SK-N-SH (cell line): ENCODE results near the gene PABPN1L. TPM values are rescaled to one million over a fixed set of nuclear protein-coding genes. Genes with fewer than 3 reads are reported as not detected.

Source experiments
- CTCF ChIA-PET: fragments of 300-600, 350-600 bp; formaldehyde crosslinking; extraction: SDS; loops from one replicate; lab custom pipeline; 2021; lab: Yijun Ruan, JAX
- POLR2A ChIA-PET: fragments of 350-600 bp; sonication (Branson Sonifier 250); formaldehyde crosslinking; extraction: SDS; loops from one replicate; lab custom pipeline; 2020; ENCODE audit warnings: antibody characterized with exemption, inconsistent platforms; lab: Yijun Ruan, JAX
- DNase-seq: peaks from one replicate; pipeline ENCODE4 v3.0.0; 2012
- H2AFZ ChIP-seq: fragments of 200-600 bp; sonication (generic); 2 replicates; pipeline ENCODE4 v1.8.1; 2016; ENCODE audit warnings: antibody characterized with exemption, mild to moderate bottlenecking, low read depth
- H3F3A ChIP-seq: fragments of 200-600 bp; sonication (generic); replicated peaks from 2 replicates; pipeline ENCODE3; 2016; ENCODE audit warnings: antibody characterized with exemption, mild to moderate bottlenecking; ENCODE audit not compliant: insufficient read depth
- H3K27ac ChIP-seq, 2 experiments: fragments of 200-500 bp in 1 of 2; fragments of 200-600 bp in 1 of 2; sonication (Bioruptor generic) in 1 of 2; sonication (generic), shearing (Covaris generic) in 1 of 2; 2 replicates each; pipeline versions ENCODE4 v1.5.1 to v1.6.1; 2014 to 2016; ENCODE audit warnings: low read depth in 2 of 2, inconsistent platforms in 1 of 2, low read length in 1 of 2, mild to moderate bottlenecking in 1 of 2, mixed read lengths in 1 of 2
- H3K27me3 ChIP-seq: fragments of 200-600 bp; sonication (generic), shearing (Covaris generic); 2 replicates; pipeline ENCODE4 v1.6.1; 2016; ENCODE audit warnings: mixed run types; ENCODE audit not compliant: insufficient read depth
- H3K36me3 ChIP-seq, 2 experiments: fragments of 200-500 bp in 1 of 2; fragments of 200-600 bp in 1 of 2; sonication (Bioruptor generic) in 1 of 2; sonication (generic) in 1 of 2; replicated peaks in 1 of 2; 2 replicates each; pipeline versions ENCODE3 to v1.5.1; 2014 to 2016; ENCODE audit warnings: low read length in 1 of 2, mild to moderate bottlenecking in 1 of 2; ENCODE audit not compliant: insufficient read depth in 2 of 2, control insufficient read depth in 1 of 2
- H3K4me1 ChIP-seq, 2 experiments: fragments of 200-500 bp in 1 of 2; fragments of 200-600 bp in 1 of 2; sonication (Bioruptor generic) in 1 of 2; sonication (generic), shearing (Covaris generic) in 1 of 2; 2 replicates each; pipeline versions ENCODE4 v1.5.1 to v1.6.1; 2014 to 2016; ENCODE audit warnings: low read depth in 1 of 2, low read length in 1 of 2, mixed run types in 1 of 2; ENCODE audit not compliant: insufficient read depth in 2 of 2, control insufficient read depth in 1 of 2
- H3K4me2 ChIP-seq: fragments of 200-600 bp; sonication (generic), shearing (Covaris generic); 2 replicates; pipeline ENCODE4 v1.6.1; 2017; ENCODE audit warnings: mixed run types
- H3K4me3 ChIP-seq, 2 experiments: fragments of 200-500 bp in 1 of 2; fragments of 200-600 bp in 1 of 2; sonication (Bioruptor generic) in 1 of 2; sonication (generic), shearing (Covaris generic) in 1 of 2; 2 replicates each; pipeline versions ENCODE4 v1.5.1 to v1.8.1; 2014 to 2016; ENCODE audit warnings: low read depth in 2 of 2, inconsistent platforms in 1 of 2, low read length in 1 of 2, mild to moderate bottlenecking in 1 of 2, mixed read lengths in 1 of 2, moderate library complexity in 1 of 2
- H3K79me2 ChIP-seq: fragments of 200-600 bp; sonication (generic); 2 replicates; pipeline ENCODE4 v1.8.1; 2017; ENCODE audit warnings: mild to moderate bottlenecking; ENCODE audit not compliant: insufficient read depth
- H3K9ac ChIP-seq: fragments of 200-600 bp; sonication (generic); 2 replicates; pipeline ENCODE4 v1.6.1; 2017; ENCODE audit warnings: mixed run types
- H3K9me2 ChIP-seq: fragments of 200-600 bp; sonication (generic); 2 replicates; pipeline ENCODE4 v1.6.1; 2017; ENCODE audit warnings: mixed run types
- H3K9me3 ChIP-seq: fragments of 200-600 bp; sonication (generic); 2 replicates; pipeline ENCODE4 v1.6.1; 2017; ENCODE audit warnings: mixed run types, mild to moderate bottlenecking, moderate library complexity
- H4K20me1 ChIP-seq: fragments of 200-600 bp; sonication (generic); 2 replicates; pipeline ENCODE4 v1.6.1; 2017; ENCODE audit warnings: mild to moderate bottlenecking, mixed run types; ENCODE audit not compliant: insufficient read depth
- ELF1 ChIP-seq: IDR thresholded peaks from 2 replicates; pipeline ENCODE4 v1.4.0; 2012
- EP300 ChIP-seq, 2 experiments: IDR thresholded peaks; 2 replicates each; pipeline versions ENCODE4 v1.4.0 to v1.6.1; 2012; ENCODE audit warnings: borderline replicate concordance in 1 of 2, low read depth in 1 of 2, low read length in 1 of 2
- FOSL2 ChIP-seq: IDR thresholded peaks from 2 replicates; pipeline ENCODE4 v1.4.0; 2012; ENCODE audit warnings: low read depth, mild to moderate bottlenecking, moderate library complexity, borderline replicate concordance
- GABPA ChIP-seq: IDR thresholded peaks from 2 replicates; pipeline ENCODE4 v1.4.0; 2012; ENCODE audit warnings: low read depth, mild to moderate bottlenecking
- GATA2 ChIP-seq: sonication (generic); formaldehyde crosslinking; IDR thresholded peaks from 2 replicates; pipeline ENCODE4 v1.5.0; 2020; ENCODE audit warnings: mild to moderate bottlenecking, missing genetic modification reagents
- JUND ChIP-seq: IDR thresholded peaks from 2 replicates; pipeline ENCODE4 v1.4.0; 2012
- MXI1 ChIP-seq: IDR thresholded peaks from 2 replicates; pipeline ENCODE4 v1.6.1; 2012; ENCODE audit warnings: mild to moderate bottlenecking, low read depth, low read length, improper control_type of control experiment
- NRF1 ChIP-seq: IDR thresholded peaks from 2 replicates; pipeline ENCODE4 v1.6.1; 2012; ENCODE audit warnings: low read depth, mild to moderate bottlenecking, low read length
- RAD21 ChIP-seq: IDR thresholded peaks from 2 replicates; pipeline ENCODE4 v1.6.1; 2012; ENCODE audit warnings: mild to moderate bottlenecking, low read length
- RCOR1 ChIP-seq: fragments of 150-350 bp; IDR thresholded peaks from 2 replicates; pipeline ENCODE4 v1.6.1; 2017; ENCODE audit warnings: antibody characterized with exemption, low read length
- SMC3 ChIP-seq: IDR thresholded peaks from 2 replicates; pipeline ENCODE4 v1.6.1; 2012; ENCODE audit warnings: low read depth, low read length, improper control_type of control experiment
- TEAD4 ChIP-seq: IDR thresholded peaks from 2 replicates; pipeline ENCODE4 v1.4.0; 2012; ENCODE audit warnings: mild to moderate bottlenecking, borderline replicate concordance; ENCODE audit not compliant: insufficient read depth
- YY1 ChIP-seq: IDR thresholded peaks from 2 replicates; pipeline ENCODE4 v1.4.0; 2012; ENCODE audit warnings: low read depth, mild to moderate bottlenecking
- WGBS: methylation state at CpG from one replicate; pipeline ENCODE4 v1.1.6; 2017; ENCODE audit warnings: low lambda C conversion rate; 5-methylcytosine and 5-hydroxymethylcytosine counted together
- polyA plus RNA-seq, 3 experiments: library from polyadenylated mRNA; depleted of rRNA; stranded (reverse); fragments of >200 nt; gene quantifications; 2 replicates each; pipeline ENCODE4 v1.2.3, GENCODE V29; 2012
- TF ChIP-seq, protein P1 (sequence below): IDR thresholded peaks from 2 replicates; pipeline ENCODE4; 2012
- TF ChIP-seq, protein P2 (sequence below): IDR thresholded peaks from 2 replicates; pipeline ENCODE4 v1.6.1; 2012; ENCODE audit warnings: mild to moderate bottlenecking, low read depth, low read length, moderate library complexity
- TF ChIP-seq, protein P3 (sequence below): fragments of 200-600 bp; sonication (generic); IDR thresholded peaks from 2 replicates; pipeline ENCODE4 v1.6.1; 2017; ENCODE audit warnings: antibody characterized with exemption, mild to moderate bottlenecking, moderate library complexity
- TF ChIP-seq, protein P4 (sequence below): fragments of 150-350 bp; IDR thresholded peaks from 2 replicates; pipeline ENCODE4 v1.6.1; 2017; ENCODE audit warnings: antibody characterized with exemption, low read length, low read depth, borderline replicate concordance

The PABPN1L gene
- polyA plus RNA-seq, 1 of the 3 experiments (the other 2 are of a cell fraction): not detected

DNA sequence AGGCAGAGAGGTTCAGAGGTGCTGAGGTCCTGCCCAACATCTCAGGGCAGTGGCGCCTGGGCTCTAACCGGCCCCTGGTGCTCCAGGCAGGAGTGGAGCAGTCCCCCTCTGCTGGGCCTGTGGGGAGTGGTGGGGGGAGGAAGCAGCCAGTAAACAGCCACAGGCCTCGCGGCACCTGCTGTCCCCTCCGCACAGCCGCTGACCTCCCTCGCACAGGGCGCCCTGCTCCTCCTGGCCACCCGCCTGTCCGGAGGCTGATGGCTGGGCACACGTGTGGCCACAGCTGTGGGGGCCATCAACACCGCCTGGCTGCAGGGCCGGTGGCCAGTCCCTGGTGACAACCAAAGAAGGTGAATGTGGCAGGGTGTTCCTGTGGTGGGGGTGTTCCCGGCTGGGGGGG is 36.8 kb upstream of the PABPN1L start:
- Histone ChIP-seq H2AFZ (no peak overlapping the region), H3K27ac (no peak overlapping the region), H3K4me1 (no peaks in the 10 kb centered on the region; a peak in 1 of 4 replicates), H3K9me2 (no peaks in the 10 kb centered on the region), H3K9ac (no peak overlapping the region), H3K79me2 (no peaks in the 10 kb centered on the region), H3K36me3 (no peaks in the 10 kb centered on the region), H4K20me1 (no peaks in the 10 kb centered on the region), H3K9me3 (no peaks in the 10 kb centered on the region), H3K4me3 (no peak overlapping the region), H3F3A (no peaks in the 10 kb centered on the region), H3K4me2 (no peak overlapping the region), H3K27me3 (peaks cover 43% of the 10 kb centered on the region)
- TF ChIP-seq, protein P1, sequence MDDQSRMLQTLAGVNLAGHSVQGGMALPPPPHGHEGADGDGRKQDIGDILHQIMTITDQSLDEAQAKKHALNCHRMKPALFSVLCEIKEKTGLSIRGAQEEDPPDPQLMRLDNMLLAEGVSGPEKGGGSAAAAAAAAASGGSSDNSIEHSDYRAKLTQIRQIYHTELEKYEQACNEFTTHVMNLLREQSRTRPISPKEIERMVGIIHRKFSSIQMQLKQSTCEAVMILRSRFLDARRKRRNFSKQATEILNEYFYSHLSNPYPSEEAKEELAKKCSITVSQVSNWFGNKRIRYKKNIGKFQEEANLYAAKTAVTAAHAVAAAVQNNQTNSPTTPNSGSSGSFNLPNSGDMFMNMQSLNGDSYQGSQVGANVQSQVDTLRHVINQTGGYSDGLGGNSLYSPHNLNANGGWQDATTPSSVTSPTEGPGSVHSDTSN: no peak
- TF ChIP-seq EP300 (IDR thresholded peaks at IDR 0.05; ENCODE audit: borderline replicate concordance in 1 of 2, low read depth in 1 of 2, low read length in 1 of 2): no peak
- TF ChIP-seq JUND: no peak
- TF ChIP-seq, protein P2, sequence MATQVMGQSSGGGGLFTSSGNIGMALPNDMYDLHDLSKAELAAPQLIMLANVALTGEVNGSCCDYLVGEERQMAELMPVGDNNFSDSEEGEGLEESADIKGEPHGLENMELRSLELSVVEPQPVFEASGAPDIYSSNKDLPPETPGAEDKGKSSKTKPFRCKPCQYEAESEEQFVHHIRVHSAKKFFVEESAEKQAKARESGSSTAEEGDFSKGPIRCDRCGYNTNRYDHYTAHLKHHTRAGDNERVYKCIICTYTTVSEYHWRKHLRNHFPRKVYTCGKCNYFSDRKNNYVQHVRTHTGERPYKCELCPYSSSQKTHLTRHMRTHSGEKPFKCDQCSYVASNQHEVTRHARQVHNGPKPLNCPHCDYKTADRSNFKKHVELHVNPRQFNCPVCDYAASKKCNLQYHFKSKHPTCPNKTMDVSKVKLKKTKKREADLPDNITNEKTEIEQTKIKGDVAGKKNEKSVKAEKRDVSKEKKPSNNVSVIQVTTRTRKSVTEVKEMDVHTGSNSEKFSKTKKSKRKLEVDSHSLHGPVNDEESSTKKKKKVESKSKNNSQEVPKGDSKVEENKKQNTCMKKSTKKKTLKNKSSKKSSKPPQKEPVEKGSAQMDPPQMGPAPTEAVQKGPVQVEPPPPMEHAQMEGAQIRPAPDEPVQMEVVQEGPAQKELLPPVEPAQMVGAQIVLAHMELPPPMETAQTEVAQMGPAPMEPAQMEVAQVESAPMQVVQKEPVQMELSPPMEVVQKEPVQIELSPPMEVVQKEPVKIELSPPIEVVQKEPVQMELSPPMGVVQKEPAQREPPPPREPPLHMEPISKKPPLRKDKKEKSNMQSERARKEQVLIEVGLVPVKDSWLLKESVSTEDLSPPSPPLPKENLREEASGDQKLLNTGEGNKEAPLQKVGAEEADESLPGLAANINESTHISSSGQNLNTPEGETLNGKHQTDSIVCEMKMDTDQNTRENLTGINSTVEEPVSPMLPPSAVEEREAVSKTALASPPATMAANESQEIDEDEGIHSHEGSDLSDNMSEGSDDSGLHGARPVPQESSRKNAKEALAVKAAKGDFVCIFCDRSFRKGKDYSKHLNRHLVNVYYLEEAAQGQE: no peak
- no peak for TF ChIP-seq YY1
- no peak for TF ChIP-seq FOSL2
- no peak for TF ChIP-seq RAD21
- no peak for TF ChIP-seq SMC3
- TF ChIP-seq GATA2 (CRISPR knock-in tag): no peak
- TF ChIP-seq, protein P3, sequence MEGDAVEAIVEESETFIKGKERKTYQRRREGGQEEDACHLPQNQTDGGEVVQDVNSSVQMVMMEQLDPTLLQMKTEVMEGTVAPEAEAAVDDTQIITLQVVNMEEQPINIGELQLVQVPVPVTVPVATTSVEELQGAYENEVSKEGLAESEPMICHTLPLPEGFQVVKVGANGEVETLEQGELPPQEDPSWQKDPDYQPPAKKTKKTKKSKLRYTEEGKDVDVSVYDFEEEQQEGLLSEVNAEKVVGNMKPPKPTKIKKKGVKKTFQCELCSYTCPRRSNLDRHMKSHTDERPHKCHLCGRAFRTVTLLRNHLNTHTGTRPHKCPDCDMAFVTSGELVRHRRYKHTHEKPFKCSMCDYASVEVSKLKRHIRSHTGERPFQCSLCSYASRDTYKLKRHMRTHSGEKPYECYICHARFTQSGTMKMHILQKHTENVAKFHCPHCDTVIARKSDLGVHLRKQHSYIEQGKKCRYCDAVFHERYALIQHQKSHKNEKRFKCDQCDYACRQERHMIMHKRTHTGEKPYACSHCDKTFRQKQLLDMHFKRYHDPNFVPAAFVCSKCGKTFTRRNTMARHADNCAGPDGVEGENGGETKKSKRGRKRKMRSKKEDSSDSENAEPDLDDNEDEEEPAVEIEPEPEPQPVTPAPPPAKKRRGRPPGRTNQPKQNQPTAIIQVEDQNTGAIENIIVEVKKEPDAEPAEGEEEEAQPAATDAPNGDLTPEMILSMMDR: no peak
- no peak for TF ChIP-seq GABPA
- TF ChIP-seq NRF1: no peak
- TF ChIP-seq ELF1: no peak
- TF ChIP-seq RCOR1: no peak
- TF ChIP-seq TEAD4: no peak
- TF ChIP-seq MXI1: no peak
- TF ChIP-seq, protein P4, sequence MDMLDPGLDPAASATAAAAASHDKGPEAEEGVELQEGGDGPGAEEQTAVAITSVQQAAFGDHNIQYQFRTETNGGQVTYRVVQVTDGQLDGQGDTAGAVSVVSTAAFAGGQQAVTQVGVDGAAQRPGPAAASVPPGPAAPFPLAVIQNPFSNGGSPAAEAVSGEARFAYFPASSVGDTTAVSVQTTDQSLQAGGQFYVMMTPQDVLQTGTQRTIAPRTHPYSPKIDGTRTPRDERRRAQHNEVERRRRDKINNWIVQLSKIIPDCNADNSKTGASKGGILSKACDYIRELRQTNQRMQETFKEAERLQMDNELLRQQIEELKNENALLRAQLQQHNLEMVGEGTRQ: no peak
- ChIA-PET CTCF (no interaction called here), POLR2A (no interaction called here)
- WGBS: 12% methylated on average over 12 of the region's 14 CpGs
- no peak for DNase-seq
